Gastroesophageal sphincter (tissue), 4 donors: ENCODE measurements around the gene HLA-F. TPM values are rescaled to one million over a fixed set of nuclear protein-coding genes. Genes with fewer than 3 reads are reported as not detected.

ENCODE experiments used
- ATAC-seq: fragments of 150-250 bp; one replicate; pipeline ENCODE4 v1.9.1; 2016; ENCODE audit warnings: mild to moderate bottlenecking, moderate library complexity
- H3K27ac ChIP-seq, 4 donors: fragments of 200-600 bp; sonication (generic) in 3 of 4; 1 replicate in 3 of 4; 2 replicates in 1 of 4; pipeline ENCODE4 v1.5.1; 2016 to 2019
- H3K27me3 ChIP-seq: fragments of 200-600 bp; sonication (generic); one replicate; pipeline ENCODE4 v1.5.1; 2019
- H3K36me3 ChIP-seq, 2 donors: fragments of 200-600 bp; sonication (generic); one replicate each; pipeline ENCODE4 v1.5.1; 2019; ENCODE audit warnings: control low read depth in 1 of 2
- H3K4me1 ChIP-seq, 3 donors: fragments of 200-600 bp; sonication (generic); 1 replicate in 2 of 3; 2 replicates in 1 of 3; pipeline ENCODE4 v1.5.1; 2016 to 2019; ENCODE audit warnings: control low read depth in 2 of 3
- H3K4me3 ChIP-seq, 2 donors: fragments of 200-600 bp; sonication (generic); one replicate each; pipeline ENCODE4 v1.5.1; 2019; ENCODE audit warnings: mild to moderate bottlenecking in 1 of 2, moderate library complexity in 1 of 2
- H3K9me3 ChIP-seq, 3 donors: fragments of 200-600 bp; sonication (generic); one replicate each; pipeline ENCODE4 v1.5.1; 2017 to 2019; ENCODE audit warnings: control low read depth in 2 of 3
- CTCF ChIP-seq, 4 experiments: fragments of 200-600 bp in 2 of 4; fragments of 450-650 bp in 2 of 4; sonication (generic) in 1 of 4; IDR thresholded peaks; one replicate each; pipeline ENCODE4 v1.5.1; 2017 to 2019; ENCODE audit warnings: antibody characterized with exemption in 4 of 4, mild to moderate bottlenecking in 2 of 4, moderate library complexity in 2 of 4
- EP300 ChIP-seq: sonication (generic); formaldehyde crosslinking; IDR thresholded peaks from one replicate; pipeline ENCODE4 v1.6.1; 2017; ENCODE audit warnings: antibody characterized with exemption, mild to moderate bottlenecking
- POLR2A ChIP-seq, 2 donors: fragments of 450-650 bp; IDR thresholded peaks; one replicate each; pipeline ENCODE4 v1.6.1; 2017; ENCODE audit warnings: antibody characterized with exemption in 2 of 2, mild to moderate bottlenecking in 2 of 2, moderate library complexity in 1 of 2
- POLR2AphosphoS5 ChIP-seq: sonication (generic); formaldehyde crosslinking; IDR thresholded peaks from one replicate; pipeline ENCODE4 v1.6.1; 2017; ENCODE audit warnings: antibody characterized with exemption
- WGBS, 2 donors: methylation state at CpG; one replicate each; pipeline ENCODE4 v1.1.5; 2018; ENCODE audit warnings: low coverage in 1 of 2; 5-methylcytosine and 5-hydroxymethylcytosine counted together
- total RNA-seq, 4 donors: library from RNA; depleted of rRNA; stranded (reverse); fragments of >200 nt; gene quantifications; one replicate each; pipeline ENCODE4 v1.1.0, GENCODE V29; 2016

Gene HLA-F
- 10 to 100 TPM; 39.2 to 73.0 (median 46.4) TPM for total RNA-seq

GRCh38 chr6:29723262-29723665 is at the start of gene HLA-F:
Gene HLA-F (plus strand): TSS chr6:29723434. CDS start chr6:29723464, 30 bp downstream.
- no peaks in the 10 kb centered on the region for H3K9me3 ChIP-seq
- H3K27me3 ChIP-seq: no peaks in the 10 kb centered on the region
- TF ChIP-seq EP300 (no peak), POLR2A (IDR thresholded peaks at IDR 0.05) (peak; percentile 60 to 64), POLR2AphosphoS5 (peak; percentile 68)
- ATAC-seq: peak; percentile 97
- peaks cover 0 to 35% of the 10 kb centered on the region in 2 donors for H3K36me3 ChIP-seq
- H3K27ac ChIP-seq: peak within 1 kb of the TSS; percentile 37 to 92 (median 88)
- peaks cover 0 to 26% (median 0%) of the 10 kb centered on the region in 3 donors for H3K4me1 ChIP-seq
- peak within 1 kb of the TSS; percentile 81 to 92 for H3K4me3 ChIP-seq
- whole genome bisulfite sequencing, 2 donors: 0% methylated on average over 5 of the region's 26 CpGs; no CpG with 5 or more reads in 1 of the 2 donors

DNA sequence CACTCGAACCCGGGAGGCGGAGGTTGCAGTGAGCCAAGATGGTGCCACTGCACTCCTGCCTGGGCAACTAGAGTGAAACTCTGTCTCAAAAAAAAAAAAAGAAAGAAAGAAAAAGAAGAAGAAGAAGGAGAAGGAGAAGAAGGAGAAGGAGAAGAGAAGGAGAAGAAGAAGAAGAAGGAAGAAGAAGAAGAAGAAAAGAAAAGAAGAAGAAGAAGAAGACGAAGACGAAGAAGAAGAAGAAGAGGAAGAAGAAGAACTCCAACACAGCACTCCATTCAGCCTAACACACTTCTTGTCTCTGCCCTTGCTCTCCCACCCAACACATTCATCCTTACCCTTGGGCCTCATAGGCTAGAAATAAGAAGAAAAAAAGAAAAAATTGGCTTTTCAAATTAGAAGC is 49.2 kb upstream of the HLA-F start:
- WGBS, 2 donors: 83 to 94% methylated on average over 2 to 4 of the region's 5 CpGs
- H3K4me3 ChIP-seq: no peak overlapping the region
- no peaks in the 10 kb centered on the region for H3K4me1 ChIP-seq
- H3K36me3 ChIP-seq: no peaks in the 10 kb centered on the region
- peaks cover 21% of the 10 kb centered on the region for H3K27me3 ChIP-seq
- no peak overlapping the region for H3K27ac ChIP-seq
- ATAC-seq: no peak
- TF ChIP-seq CTCF (IDR thresholded peaks at IDR 0.05): no peak
- TF ChIP-seq EP300: no peak
- no peak for TF ChIP-seq POLR2AphosphoS5
- no peak for TF ChIP-seq POLR2A (IDR thresholded peaks at IDR 0.05)
- H3K9me3 ChIP-seq: no peaks in the 10 kb centered on the region

- Histone ChIP-seq H3K4me1 (no peaks in the 10 kb centered on the region), H3K36me3 (no peaks in the 10 kb centered on the region), H3K27me3 (peaks cover 19% of the 10 kb centered on the region), H3K27ac (no peak overlapping the region), H3K4me3 (no peak overlapping the region), H3K9me3 (no peaks in the 10 kb centered on the region)
- TF ChIP-seq POLR2A (IDR thresholded peaks at IDR 0.05) (no peak), EP300 (no peak), CTCF (IDR thresholded peaks at IDR 0.05) (no peak), POLR2AphosphoS5 (no peak)
- no peak for ATAC-seq
- WGBS, 2 donors: 100% methylated on average over 1 of the region's 1 CpG
Measured at GRCh38 chr6:29675561-29675960, 47.7 kb upstream of the HLA-F start.

DNA sequence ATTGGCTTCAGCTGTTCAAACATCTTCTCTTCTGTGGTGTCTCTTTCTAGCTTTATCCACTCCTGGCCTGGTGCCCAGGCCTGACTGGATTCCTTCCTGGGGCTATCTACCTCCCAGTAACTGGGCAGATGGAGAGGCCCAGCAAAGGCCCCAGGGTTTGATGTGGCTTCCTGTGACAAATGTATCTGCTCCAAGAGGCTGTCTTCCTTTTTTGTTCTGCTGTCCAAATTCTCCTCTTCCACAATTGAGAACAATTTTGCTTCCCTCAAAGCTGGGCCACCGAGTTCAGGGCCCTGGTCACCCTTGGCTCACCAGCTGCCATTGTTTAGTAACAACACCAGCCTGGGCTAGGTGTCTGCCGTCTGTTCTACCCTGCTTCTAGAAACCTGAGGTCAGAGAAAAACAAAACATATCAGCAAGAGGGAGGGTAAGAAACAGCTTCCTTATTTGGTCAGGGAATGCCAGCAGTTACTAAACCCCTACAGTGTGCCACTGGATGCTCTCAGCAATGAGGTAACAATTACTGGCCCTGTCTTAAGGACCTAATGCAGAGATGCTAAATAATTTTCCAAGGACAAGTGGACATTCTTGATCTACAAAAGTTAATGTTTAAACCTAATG is 46.1 kb upstream of the HLA-F start:
- H3K36me3 ChIP-seq: no peaks in the 10 kb centered on the region
- WGBS, 2 donors: 20 to 38% methylated on average over 1 to 2 of the region's 2 CpGs
- no peaks in the 10 kb centered on the region for H3K4me1 ChIP-seq
- H3K27me3 ChIP-seq: peaks cover 16% of the 10 kb centered on the region
- ATAC-seq: no peak
- no peaks in the 10 kb centered on the region for H3K9me3 ChIP-seq
- no peak overlapping the region for H3K4me3 ChIP-seq
- TF ChIP-seq EP300: no peak
- no peak for TF ChIP-seq CTCF (IDR thresholded peaks at IDR 0.05)
- no peak for TF ChIP-seq POLR2AphosphoS5
- no peak for TF ChIP-seq POLR2A (IDR thresholded peaks at IDR 0.05)
- H3K27ac ChIP-seq: no peak overlapping the region

- Histone ChIP-seq H3K36me3 (no peaks in the 10 kb centered on the region), H3K27me3 (peaks cover 12% of the 10 kb centered on the region), H3K27ac (no peak overlapping the region), H3K4me1 (no peaks in the 10 kb centered on the region), H3K4me3 (no peak overlapping the region), H3K9me3 (no peaks in the 10 kb centered on the region)
- 76 to 100% methylated on average over 1 to 5 of the region's 5 CpGs for WGBS, 2 donors
- ATAC-seq: no peak
- TF ChIP-seq CTCF (IDR thresholded peaks at IDR 0.05) (no peak), EP300 (no peak), POLR2AphosphoS5 (no peak), POLR2A (IDR thresholded peaks at IDR 0.05) (no peak)
Measured at GRCh38 chr6:29678114-29678513, 45.1 kb upstream of the HLA-F start.
